ENCODE data around the gene SEMA3A. TPM values are rescaled to one million over a fixed set of nuclear protein-coding genes. Genes with fewer than 3 reads are reported as not detected.

SEMA3A gene
- total and polyA plus RNA-seq, 2 experiments from 2014 or later: 19.8 to 46.4 TPM

DNA sequence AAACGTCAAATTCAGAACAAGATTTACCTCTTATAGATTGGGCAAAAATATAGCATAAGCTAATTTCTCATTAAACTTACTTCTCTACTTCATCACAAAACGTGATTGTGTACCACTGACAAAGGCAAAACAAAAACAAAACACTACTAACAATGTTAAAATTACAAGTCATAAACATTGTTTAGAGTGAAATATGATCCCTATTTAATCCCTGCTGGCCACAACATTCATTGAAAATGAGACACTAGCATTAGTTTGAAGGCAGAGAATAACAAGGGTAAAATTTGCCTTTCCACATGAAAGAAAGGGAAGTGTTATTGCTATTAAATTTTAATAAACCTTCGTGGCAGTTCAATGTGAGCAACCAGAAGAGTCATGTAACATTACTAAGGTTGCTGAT lies 45.0 kb downstream of the SEMA3A start (continued):
- TF ChIP-seq JUNB (IDR thresholded peaks at IDR 0.05; ENCODE audit: unreplicated experiment) (no peak), CREB1 (CRISPR knock-in tag; IDR thresholded peaks at IDR 0.05; ENCODE audit: low read depth) (no peak), NANOG (IDR thresholded peaks at IDR 0.05; ENCODE audit: borderline replicate concordance) (no peak)
- TF ChIP-seq, protein P1, sequence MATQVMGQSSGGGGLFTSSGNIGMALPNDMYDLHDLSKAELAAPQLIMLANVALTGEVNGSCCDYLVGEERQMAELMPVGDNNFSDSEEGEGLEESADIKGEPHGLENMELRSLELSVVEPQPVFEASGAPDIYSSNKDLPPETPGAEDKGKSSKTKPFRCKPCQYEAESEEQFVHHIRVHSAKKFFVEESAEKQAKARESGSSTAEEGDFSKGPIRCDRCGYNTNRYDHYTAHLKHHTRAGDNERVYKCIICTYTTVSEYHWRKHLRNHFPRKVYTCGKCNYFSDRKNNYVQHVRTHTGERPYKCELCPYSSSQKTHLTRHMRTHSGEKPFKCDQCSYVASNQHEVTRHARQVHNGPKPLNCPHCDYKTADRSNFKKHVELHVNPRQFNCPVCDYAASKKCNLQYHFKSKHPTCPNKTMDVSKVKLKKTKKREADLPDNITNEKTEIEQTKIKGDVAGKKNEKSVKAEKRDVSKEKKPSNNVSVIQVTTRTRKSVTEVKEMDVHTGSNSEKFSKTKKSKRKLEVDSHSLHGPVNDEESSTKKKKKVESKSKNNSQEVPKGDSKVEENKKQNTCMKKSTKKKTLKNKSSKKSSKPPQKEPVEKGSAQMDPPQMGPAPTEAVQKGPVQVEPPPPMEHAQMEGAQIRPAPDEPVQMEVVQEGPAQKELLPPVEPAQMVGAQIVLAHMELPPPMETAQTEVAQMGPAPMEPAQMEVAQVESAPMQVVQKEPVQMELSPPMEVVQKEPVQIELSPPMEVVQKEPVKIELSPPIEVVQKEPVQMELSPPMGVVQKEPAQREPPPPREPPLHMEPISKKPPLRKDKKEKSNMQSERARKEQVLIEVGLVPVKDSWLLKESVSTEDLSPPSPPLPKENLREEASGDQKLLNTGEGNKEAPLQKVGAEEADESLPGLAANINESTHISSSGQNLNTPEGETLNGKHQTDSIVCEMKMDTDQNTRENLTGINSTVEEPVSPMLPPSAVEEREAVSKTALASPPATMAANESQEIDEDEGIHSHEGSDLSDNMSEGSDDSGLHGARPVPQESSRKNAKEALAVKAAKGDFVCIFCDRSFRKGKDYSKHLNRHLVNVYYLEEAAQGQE (IDR thresholded peaks at IDR 0.05; ENCODE audit: unreplicated experiment): no peak
- TF ChIP-seq, protein P2, sequence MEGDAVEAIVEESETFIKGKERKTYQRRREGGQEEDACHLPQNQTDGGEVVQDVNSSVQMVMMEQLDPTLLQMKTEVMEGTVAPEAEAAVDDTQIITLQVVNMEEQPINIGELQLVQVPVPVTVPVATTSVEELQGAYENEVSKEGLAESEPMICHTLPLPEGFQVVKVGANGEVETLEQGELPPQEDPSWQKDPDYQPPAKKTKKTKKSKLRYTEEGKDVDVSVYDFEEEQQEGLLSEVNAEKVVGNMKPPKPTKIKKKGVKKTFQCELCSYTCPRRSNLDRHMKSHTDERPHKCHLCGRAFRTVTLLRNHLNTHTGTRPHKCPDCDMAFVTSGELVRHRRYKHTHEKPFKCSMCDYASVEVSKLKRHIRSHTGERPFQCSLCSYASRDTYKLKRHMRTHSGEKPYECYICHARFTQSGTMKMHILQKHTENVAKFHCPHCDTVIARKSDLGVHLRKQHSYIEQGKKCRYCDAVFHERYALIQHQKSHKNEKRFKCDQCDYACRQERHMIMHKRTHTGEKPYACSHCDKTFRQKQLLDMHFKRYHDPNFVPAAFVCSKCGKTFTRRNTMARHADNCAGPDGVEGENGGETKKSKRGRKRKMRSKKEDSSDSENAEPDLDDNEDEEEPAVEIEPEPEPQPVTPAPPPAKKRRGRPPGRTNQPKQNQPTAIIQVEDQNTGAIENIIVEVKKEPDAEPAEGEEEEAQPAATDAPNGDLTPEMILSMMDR (conservative IDR thresholded peaks at IDR 0.05; ENCODE audit: low read depth in 2 of 2): no peak

DNA sequence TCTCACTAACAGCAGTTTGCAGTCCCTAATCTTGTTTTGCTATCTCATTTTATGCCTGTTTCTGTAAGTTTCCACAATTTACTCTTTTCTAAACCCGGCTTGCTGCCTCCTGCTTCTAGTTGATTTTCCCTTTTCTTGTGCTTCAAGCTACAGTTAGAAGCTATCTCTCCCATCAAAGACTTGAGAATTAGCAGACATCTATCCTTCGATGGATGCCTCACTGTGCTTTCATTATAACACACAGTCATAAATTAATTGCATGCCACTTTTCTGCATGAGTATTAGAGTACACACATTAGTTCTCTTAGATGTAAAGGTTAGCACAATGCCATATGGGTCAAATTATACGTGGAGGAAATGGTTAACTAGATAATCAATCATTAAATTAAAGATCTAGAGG lies 48.7 kb downstream of the SEMA3A start:
- Mint-ChIP-seq H3K9me3 (peaks cover 4% of the 10 kb centered on the region; the same call in 1 of the 3 replicates), H3K4me1 (peaks cover 67% of the 10 kb centered on the region), H3K36me3 (ENCODE audit: low read depth) (peaks cover 15% of the 10 kb centered on the region; the same call in 2 of the 3 replicates), H3K4me3 (no peak overlapping the region), H3K27me3 (ENCODE audit: insufficient read depth, low read depth, poor library complexity) (peaks cover 4% of the 10 kb centered on the region), H3K27ac (peak overlapping the region; percentile 94)
- H4K20me1 ChIP-seq (replicated peaks; ENCODE audit: insufficient read depth): no peaks in the 10 kb centered on the region
- no peaks in the 10 kb centered on the region; the same call in 1 of the 2 replicates for H3F3A ChIP-seq (replicated peaks; ENCODE audit: low read depth)
- H3K27me3 ChIP-seq (ENCODE audit: insufficient read depth): no peaks in the 10 kb centered on the region
- H3K4me2 ChIP-seq: peak overlapping the region; percentile 50
- H3K4me1 ChIP-seq (ENCODE audit: insufficient read depth): peaks cover 57% of the 10 kb centered on the region
- DNase-seq (ENCODE audit: low spot score): no peak
- H2AFZ ChIP-seq: no peak overlapping the region
- no peak for ATAC-seq
- H3K79me2 ChIP-seq (replicated peaks; ENCODE audit: insufficient read depth): peaks cover 90% of the 10 kb centered on the region
- no peak overlapping the region for H3K4me3 ChIP-seq
- no peaks in the 10 kb centered on the region for H3K9me2 ChIP-seq (ENCODE audit: insufficient read depth)
- TF ChIP-seq CREB1 (CRISPR knock-in tag; IDR thresholded peaks at IDR 0.05; ENCODE audit: low read depth) (no peak), ZNF331 (CRISPR knock-in tag; IDR thresholded peaks at IDR 0.05; ENCODE audit: low read depth) (no peak)
- no peaks in the 10 kb centered on the region for H3K36me3 ChIP-seq (ENCODE audit: insufficient read depth)
- H3K27ac ChIP-seq (ENCODE audit: low read depth): peak overlapping the region; percentile 65

DNA sequence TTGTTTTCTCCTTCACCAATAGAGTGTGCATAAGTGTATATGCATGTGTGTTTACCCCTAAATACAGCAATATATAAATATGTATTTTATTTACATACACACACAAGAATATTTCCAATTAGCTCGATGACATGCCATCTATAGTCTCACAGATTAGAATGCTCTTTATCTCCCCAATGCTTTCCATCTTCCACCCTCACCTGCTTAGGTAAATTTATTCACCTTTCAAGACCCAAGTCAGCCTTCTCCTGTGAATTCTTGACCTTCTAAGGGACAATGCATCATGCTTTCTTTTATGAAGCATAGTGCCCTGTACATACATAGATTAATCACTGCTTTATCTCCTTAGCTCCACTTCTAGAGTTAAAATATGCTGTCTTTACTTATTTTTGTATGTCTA lies 49.7 kb downstream of the SEMA3A start:
- H2AFZ ChIP-seq: no peak overlapping the region
- no peaks in the 10 kb centered on the region for H3K36me3 ChIP-seq (ENCODE audit: insufficient read depth)
- H3K79me2 ChIP-seq (replicated peaks; ENCODE audit: insufficient read depth): peaks cover 95% of the 10 kb centered on the region
- H3K4me1 Mint-ChIP-seq: peaks cover 68% of the 10 kb centered on the region
- H3K9me3 Mint-ChIP-seq: no peaks in the 10 kb centered on the region
- H3K27ac ChIP-seq (ENCODE audit: low read depth): peak overlapping the region; percentile 65
- no peaks in the 10 kb centered on the region; the same call in 1 of the 2 replicates for H3F3A ChIP-seq (replicated peaks; ENCODE audit: low read depth)
- no peaks in the 10 kb centered on the region for H3K9me2 ChIP-seq (ENCODE audit: insufficient read depth)
- DNase-seq (ENCODE audit: low spot score): peak; percentile 45
- no peaks in the 10 kb centered on the region for H4K20me1 ChIP-seq (replicated peaks; ENCODE audit: insufficient read depth)
- H3K36me3 Mint-ChIP-seq (ENCODE audit: low read depth): peaks cover 11% of the 10 kb centered on the region; the same call in 2 of the 3 replicates
- H3K27me3 ChIP-seq (ENCODE audit: insufficient read depth): no peaks in the 10 kb centered on the region
- peak overlapping the region; percentile 15 for H3K4me3 ChIP-seq
- H3K4me1 ChIP-seq (ENCODE audit: insufficient read depth): peaks cover 56% of the 10 kb centered on the region
- peak; percentile 63 for ATAC-seq
- H3K27ac Mint-ChIP-seq: peak overlapping the region; percentile 99
- H3K4me2 ChIP-seq: peak overlapping the region; percentile 50
- H3K27me3 Mint-ChIP-seq (ENCODE audit: insufficient read depth, low read depth, poor library complexity): no peaks in the 10 kb centered on the region
- H3K4me3 Mint-ChIP-seq: peak overlapping the region; percentile 49; the same call in 2 of the 3 replicates
- no peak for TF ChIP-seq EZH2 (IDR thresholded peaks at IDR 0.05; ENCODE audit: low read depth, unreplicated experiment)
- TF ChIP-seq, protein P2 (conservative IDR thresholded peaks at IDR 0.05; ENCODE audit: low read depth in 2 of 2): no peak
- TF ChIP-seq NANOG (IDR thresholded peaks at IDR 0.05; ENCODE audit: borderline replicate concordance): no peak
- no peak for TF ChIP-seq POLR2AphosphoS5 (IDR thresholded peaks at IDR 0.05; ENCODE audit: low read depth)
- TF ChIP-seq CREB1 (CRISPR knock-in tag; IDR thresholded peaks at IDR 0.05; ENCODE audit: low read depth): no peak
- TF ChIP-seq, protein P1 (IDR thresholded peaks at IDR 0.05; ENCODE audit: unreplicated experiment): no peak
- TF ChIP-seq, protein P3, sequence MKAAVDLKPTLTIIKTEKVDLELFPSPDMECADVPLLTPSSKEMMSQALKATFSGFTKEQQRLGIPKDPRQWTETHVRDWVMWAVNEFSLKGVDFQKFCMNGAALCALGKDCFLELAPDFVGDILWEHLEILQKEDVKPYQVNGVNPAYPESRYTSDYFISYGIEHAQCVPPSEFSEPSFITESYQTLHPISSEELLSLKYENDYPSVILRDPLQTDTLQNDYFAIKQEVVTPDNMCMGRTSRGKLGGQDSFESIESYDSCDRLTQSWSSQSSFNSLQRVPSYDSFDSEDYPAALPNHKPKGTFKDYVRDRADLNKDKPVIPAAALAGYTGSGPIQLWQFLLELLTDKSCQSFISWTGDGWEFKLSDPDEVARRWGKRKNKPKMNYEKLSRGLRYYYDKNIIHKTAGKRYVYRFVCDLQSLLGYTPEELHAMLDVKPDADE (IDR thresholded peaks at IDR 0.05): no peak
